K562 (cell line): ENCODE results near the gene CENPO. TPM values are rescaled to one million over a fixed set of nuclear protein-coding genes. Genes with fewer than 3 reads are reported as not detected.
A peak's percentile ranks its signal among the peaks of the same experiment; 100 is the strongest.

Source experiments
- CREB1 ChIP-seq, 2 experiments: sonication (generic) in 1 of 2; formaldehyde crosslinking in 1 of 2; IDR thresholded peaks; 2 replicates each; pipeline versions ENCODE4 v1.6.1 to v1.8.0; 2012 to 2022; ENCODE audit warnings: inconsistent platforms in 1 of 2, mild to moderate bottlenecking in 1 of 2, missing genetic modification reagents in 1 of 2, moderate library complexity in 1 of 2
- HMG20A ChIP-seq: fragments of 450-650 bp; formaldehyde crosslinking; conservative IDR thresholded peaks from 2 replicates; pipeline ENCODE4 v1.4.0; 2020; ENCODE audit warnings: mild to moderate bottlenecking, mixed read lengths
- IRF2 ChIP-seq: sonication (generic); formaldehyde crosslinking; IDR thresholded peaks from 2 replicates; pipeline ENCODE4 v1.8.1; 2022; ENCODE audit warnings: mild to moderate bottlenecking, missing genetic modification reagents
- MTA1 ChIP-seq: fragments of 450-650 bp; IDR thresholded peaks from 2 replicates; pipeline ENCODE4 v1.6.1; 2017; ENCODE audit warnings: borderline replicate concordance
- TAF1 ChIP-seq: IDR thresholded peaks from 2 replicates; pipeline ENCODE4 v1.6.1; 2011; ENCODE audit warnings: mild to moderate bottlenecking, low read length, moderate library complexity; ENCODE audit not compliant: insufficient read depth, control insufficient read depth, severe bottlenecking; ENCODE audit errors: extremely low read depth
- XRCC5 ChIP-seq: fragments of 200-400 bp; formaldehyde crosslinking; IDR thresholded peaks from 2 replicates; pipeline ENCODE4 v1.6.1; 2017; ENCODE audit warnings: low read depth, mild to moderate bottlenecking, low read length
- ZNF12 ChIP-seq: sonication (generic); formaldehyde crosslinking; IDR thresholded peaks from 2 replicates; pipeline ENCODE4 v1.4.0; 2020; ENCODE audit warnings: mild to moderate bottlenecking, missing genetic modification reagents
- ZNF174 ChIP-seq: fragments of 250-450 bp; sonication (Bioruptor Pico); IDR thresholded peaks from 2 replicates; pipeline ENCODE4 v1.4.0; 2020; ENCODE audit warnings: mild to moderate bottlenecking
- ZNF408 ChIP-seq: fragments of 250-450 bp; sonication (Bioruptor Pico); IDR thresholded peaks from 2 replicates; pipeline ENCODE4 v1.4.0; 2020; ENCODE audit warnings: low read depth, mild to moderate bottlenecking, moderate library complexity
- ZNF436 ChIP-seq: fragments of 250-450, 450-650 bp; sonication (Bioruptor Pico); formaldehyde crosslinking; IDR thresholded peaks from 2 replicates; pipeline ENCODE4 v1.7.0; 2020; ENCODE audit warnings: mild to moderate bottlenecking
- ZNF764 ChIP-seq: fragments of 250-450 bp; sonication (Bioruptor Pico); IDR thresholded peaks from 2 replicates; pipeline ENCODE4 v1.4.0; 2020; ENCODE audit warnings: low read depth, mild to moderate bottlenecking, moderate library complexity
- polyA plus RNA-seq, 8 experiments: library from polyadenylated mRNA; depleted of rRNA in 4 of 8; stranded (reverse) in 5 of 8; unstranded in 3 of 8; fragments of >200 nt; fragmentation: Nextera tagmentation in 2 of 8; fragmentation: Illumina TruSeq in 1 of 8; extraction: Ambion mirVana in 2 of 8; extraction: Trizol in 1 of 8; gene quantifications; 2 replicates each; pipeline versions ENCODE4 v1.2.1 to v1.2.3, GENCODE V29; 2011 to 2014; ENCODE audit warnings: inconsistent platforms in 1 of 8, missing spikeins in 1 of 8
- total RNA-seq, 7 experiments: library from RNA; depleted of rRNA in 6 of 7; stranded (reverse); fragments of >200 nt in 6 of 7; fragmentation: Illumina TruSeq in 2 of 7; extraction: Trizol in 2 of 7; gene quantifications; 2 replicates each; pipeline versions ENCODE4 v1.2.1 to v1.2.3, GENCODE V29; 2011 to 2021; ENCODE audit warnings: low replicate concordance in 1 of 7
- TF ChIP-seq, protein P1 (sequence below), 2 experiments: fragments of 450-650 bp in 1 of 2; sonication (generic) in 1 of 2; formaldehyde crosslinking in 1 of 2; IDR thresholded peaks; 2 replicates each; pipeline versions ENCODE4 v1.7.1 to v1.9.0; 2016 to 2022; ENCODE audit warnings: inconsistent platforms in 1 of 2, mild to moderate bottlenecking in 1 of 2, missing genetic modification reagents in 1 of 2
- TF ChIP-seq, protein P2 (sequence below): IDR thresholded peaks from 2 replicates; pipeline ENCODE4 v1.6.1; 2016; ENCODE audit warnings: missing genetic modification characterization, missing compliant biosample characterization
- TF ChIP-seq, protein P3 (sequence below): fragments of 250-450 bp; sonication (Bioruptor Pico); IDR thresholded peaks from 2 replicates; pipeline ENCODE4 v1.5.0; 2021

Gene CENPO
- total and polyA plus RNA-seq, 9 of the 15 experiments (the other 6 are each of a cell fraction or from before 2014, with no cell fraction given): 30.6 to 59.4 (median 38.9) TPM

DNA sequence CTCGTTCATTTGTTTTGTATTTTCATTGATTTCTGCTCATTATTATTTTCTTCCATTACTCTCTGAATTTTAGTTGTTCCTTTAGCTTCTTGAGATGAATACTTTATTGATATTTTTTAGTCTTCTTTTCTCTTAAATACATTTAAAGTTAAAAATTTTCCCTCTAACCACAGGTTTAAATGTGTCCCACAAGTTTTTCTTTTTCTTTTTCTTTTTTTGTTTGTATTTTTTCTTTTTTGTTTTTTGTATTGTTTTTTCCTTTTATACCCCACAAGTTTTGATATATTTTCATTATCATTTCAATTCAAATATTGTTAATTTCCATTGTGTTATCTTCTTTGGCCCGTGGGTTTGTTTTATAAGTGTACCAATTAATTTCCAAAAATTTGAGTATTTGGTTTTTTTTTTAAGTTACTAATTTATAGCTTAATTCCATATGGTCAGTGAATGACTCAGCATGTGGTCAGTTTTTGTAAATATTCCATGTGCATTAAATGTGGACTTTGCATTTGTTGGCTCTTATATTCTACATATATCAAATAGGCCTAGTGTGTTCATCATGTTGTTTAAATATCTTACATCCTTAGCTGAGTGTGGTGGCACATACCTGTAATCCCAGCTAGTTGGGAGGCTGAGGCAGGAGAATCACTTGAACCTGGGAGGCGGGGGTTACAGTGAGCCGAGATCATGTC lies 16.2 kb downstream of the CENPO start (continued):
- TF ChIP-seq, protein P1, sequence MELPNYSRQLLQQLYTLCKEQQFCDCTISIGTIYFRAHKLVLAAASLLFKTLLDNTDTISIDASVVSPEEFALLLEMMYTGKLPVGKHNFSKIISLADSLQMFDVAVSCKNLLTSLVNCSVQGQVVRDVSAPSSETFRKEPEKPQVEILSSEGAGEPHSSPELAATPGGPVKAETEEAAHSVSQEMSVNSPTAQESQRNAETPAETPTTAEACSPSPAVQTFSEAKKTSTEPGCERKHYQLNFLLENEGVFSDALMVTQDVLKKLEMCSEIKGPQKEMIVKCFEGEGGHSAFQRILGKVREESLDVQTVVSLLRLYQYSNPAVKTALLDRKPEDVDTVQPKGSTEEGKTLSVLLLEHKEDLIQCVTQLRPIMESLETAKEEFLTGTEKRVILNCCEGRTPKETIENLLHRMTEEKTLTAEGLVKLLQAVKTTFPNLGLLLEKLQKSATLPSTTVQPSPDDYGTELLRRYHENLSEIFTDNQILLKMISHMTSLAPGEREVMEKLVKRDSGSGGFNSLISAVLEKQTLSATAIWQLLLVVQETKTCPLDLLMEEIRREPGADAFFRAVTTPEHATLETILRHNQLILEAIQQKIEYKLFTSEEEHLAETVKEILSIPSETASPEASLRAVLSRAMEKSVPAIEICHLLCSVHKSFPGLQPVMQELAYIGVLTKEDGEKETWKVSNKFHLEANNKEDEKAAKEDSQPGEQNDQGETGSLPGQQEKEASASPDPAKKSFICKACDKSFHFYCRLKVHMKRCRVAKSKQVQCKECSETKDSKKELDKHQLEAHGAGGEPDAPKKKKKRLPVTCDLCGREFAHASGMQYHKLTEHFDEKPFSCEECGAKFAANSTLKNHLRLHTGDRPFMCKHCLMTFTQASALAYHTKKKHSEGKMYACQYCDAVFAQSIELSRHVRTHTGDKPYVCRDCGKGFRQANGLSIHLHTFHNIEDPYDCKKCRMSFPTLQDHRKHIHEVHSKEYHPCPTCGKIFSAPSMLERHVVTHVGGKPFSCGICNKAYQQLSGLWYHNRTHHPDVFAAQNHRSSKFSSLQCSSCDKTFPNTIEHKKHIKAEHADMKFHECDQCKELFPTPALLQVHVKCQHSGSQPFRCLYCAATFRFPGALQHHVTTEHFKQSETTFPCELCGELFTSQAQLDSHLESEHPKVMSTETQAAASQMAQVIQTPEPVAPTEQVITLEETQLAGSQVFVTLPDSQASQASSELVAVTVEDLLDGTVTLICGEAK (IDR thresholded peaks at IDR 0.05): 0 out of 2 replicates have a peak, but pooled peaks have one; percentile 22
- TF ChIP-seq, protein P1 (CRISPR knock-in tag; IDR thresholded peaks at IDR 0.05): no peak
- TF ChIP-seq TAF1 (no peak), ZNF436 (CRISPR knock-in tag) (no peak), XRCC5 (no peak), MTA1 (no peak), IRF2 (no peak), CREB1 (IDR thresholded peaks at IDR 0.05) (no peak), CREB1 (CRISPR knock-in tag; IDR thresholded peaks at IDR 0.05) (no peak), ZNF764 (no peak), ZNF174 (CRISPR knock-in tag) (no peak), ZNF408 (CRISPR knock-in tag) (no peak), ZNF12 (CRISPR knock-in tag) (no peak), HMG20A (CRISPR knock-in tag) (no peak)
- TF ChIP-seq, protein P2, sequence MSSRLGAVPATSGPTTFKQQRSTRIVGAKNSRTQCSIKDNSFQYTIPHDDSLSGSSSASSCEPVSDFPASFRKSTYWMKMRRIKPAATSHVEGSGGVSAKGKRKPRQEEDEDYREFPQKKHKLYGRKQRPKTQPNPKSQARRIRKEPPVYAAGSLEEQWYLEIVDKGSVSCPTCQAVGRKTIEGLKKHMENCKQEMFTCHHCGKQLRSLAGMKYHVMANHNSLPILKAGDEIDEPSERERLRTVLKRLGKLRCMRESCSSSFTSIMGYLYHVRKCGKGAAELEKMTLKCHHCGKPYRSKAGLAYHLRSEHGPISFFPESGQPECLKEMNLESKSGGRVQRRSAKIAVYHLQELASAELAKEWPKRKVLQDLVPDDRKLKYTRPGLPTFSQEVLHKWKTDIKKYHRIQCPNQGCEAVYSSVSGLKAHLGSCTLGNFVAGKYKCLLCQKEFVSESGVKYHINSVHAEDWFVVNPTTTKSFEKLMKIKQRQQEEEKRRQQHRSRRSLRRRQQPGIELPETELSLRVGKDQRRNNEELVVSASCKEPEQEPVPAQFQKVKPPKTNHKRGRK (tag): peak; percentile 82
- TF ChIP-seq, protein P3, sequence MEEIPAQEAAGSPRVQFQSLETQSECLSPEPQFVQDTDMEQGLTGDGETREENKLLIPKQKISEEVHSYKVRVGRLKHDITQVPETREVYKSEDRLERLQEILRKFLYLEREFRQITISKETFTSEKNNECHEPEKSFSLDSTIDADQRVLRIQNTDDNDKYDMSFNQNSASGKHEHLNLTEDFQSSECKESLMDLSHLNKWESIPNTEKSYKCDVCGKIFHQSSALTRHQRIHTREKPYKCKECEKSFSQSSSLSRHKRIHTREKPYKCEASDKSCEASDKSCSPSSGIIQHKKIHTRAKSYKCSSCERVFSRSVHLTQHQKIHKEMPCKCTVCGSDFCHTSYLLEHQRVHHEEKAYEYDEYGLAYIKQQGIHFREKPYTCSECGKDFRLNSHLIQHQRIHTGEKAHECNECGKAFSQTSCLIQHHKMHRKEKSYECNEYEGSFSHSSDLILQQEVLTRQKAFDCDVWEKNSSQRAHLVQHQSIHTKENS (CRISPR knock-in tag): no peak
